Measurements from ENCODE around the gene IAH1. TPM values are rescaled to one million over a fixed set of nuclear protein-coding genes. Genes with fewer than 3 reads are reported as not detected.
A peak's percentile ranks its signal among the peaks of the same experiment; 100 is the strongest.

IAH1 gene
- total RNA-seq, 1 donor from 2014 or later = 67.8 TPM

DNA sequence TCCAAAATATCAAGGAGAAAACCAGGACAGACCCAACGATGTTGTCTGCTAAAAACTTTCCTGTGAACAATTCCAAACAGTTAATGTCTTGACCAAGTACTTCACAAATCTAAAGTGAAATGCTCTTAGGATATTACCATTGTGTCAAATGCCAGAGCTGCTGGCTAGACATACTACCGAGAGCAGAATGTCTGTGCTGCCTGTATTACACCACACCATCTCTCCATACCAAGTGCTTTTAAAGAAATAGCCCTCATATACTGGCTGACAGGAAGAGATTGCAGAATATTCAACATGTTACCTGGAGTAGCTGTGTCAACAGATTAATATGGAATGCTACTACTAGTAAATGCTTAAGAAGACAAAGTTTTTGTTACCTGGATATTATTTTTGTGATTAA lies 18.6 kb downstream of the IAH1 start:
- Mint-ChIP-seq H3K27me3 (ENCODE audit: low read depth) (no peaks in the 10 kb centered on the region), H3K27ac (ENCODE audit: unreplicated experiment) (no peak overlapping the region), H3K4me1 (ENCODE audit: low read depth) (peaks cover 22% of the 10 kb centered on the region), H3K4me3 (ENCODE audit: unreplicated experiment) (no peak overlapping the region), H3K9me3 (ENCODE audit: low read depth) (no peaks in the 10 kb centered on the region), H3K36me3 (ENCODE audit: low read depth) (peaks cover 39% of the 10 kb centered on the region)
- TF ChIP-seq, protein P1, sequence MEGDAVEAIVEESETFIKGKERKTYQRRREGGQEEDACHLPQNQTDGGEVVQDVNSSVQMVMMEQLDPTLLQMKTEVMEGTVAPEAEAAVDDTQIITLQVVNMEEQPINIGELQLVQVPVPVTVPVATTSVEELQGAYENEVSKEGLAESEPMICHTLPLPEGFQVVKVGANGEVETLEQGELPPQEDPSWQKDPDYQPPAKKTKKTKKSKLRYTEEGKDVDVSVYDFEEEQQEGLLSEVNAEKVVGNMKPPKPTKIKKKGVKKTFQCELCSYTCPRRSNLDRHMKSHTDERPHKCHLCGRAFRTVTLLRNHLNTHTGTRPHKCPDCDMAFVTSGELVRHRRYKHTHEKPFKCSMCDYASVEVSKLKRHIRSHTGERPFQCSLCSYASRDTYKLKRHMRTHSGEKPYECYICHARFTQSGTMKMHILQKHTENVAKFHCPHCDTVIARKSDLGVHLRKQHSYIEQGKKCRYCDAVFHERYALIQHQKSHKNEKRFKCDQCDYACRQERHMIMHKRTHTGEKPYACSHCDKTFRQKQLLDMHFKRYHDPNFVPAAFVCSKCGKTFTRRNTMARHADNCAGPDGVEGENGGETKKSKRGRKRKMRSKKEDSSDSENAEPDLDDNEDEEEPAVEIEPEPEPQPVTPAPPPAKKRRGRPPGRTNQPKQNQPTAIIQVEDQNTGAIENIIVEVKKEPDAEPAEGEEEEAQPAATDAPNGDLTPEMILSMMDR (IDR thresholded peaks at IDR 0.05) = no peak
- no peak for DNase-seq (ENCODE audit: low spot score)

DNA sequence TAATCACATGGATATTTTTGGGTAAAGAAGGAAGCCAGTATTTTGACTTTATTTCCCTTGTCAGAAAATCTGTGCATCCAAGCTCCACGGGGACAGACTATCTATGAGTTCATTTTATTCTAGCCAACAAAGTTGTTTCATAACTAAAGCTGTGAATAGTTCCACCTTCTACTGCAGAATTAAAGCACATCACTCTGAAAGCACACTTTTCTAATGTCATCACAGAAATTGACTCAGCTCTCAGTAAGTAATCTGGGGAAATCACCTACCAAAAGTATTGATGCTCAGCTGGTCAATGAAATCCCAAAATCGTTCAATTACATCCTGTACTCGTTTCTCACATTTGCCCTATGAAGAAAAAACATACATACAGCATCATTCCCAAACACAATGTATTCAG lies 19.1 kb downstream of the IAH1 start:
- no peak for DNase-seq (ENCODE audit: low spot score)
- Mint-ChIP-seq H3K27me3 (ENCODE audit: low read depth) (no peaks in the 10 kb centered on the region), H3K4me3 (ENCODE audit: unreplicated experiment) (no peak overlapping the region), H3K4me1 (ENCODE audit: low read depth) (peaks cover 22% of the 10 kb centered on the region), H3K9me3 (ENCODE audit: low read depth) (no peaks in the 10 kb centered on the region), H3K36me3 (ENCODE audit: low read depth) (peaks cover 37% of the 10 kb centered on the region), H3K27ac (ENCODE audit: unreplicated experiment) (no peak overlapping the region)
- TF ChIP-seq, protein P1 (IDR thresholded peaks at IDR 0.05) = no peak

DNA sequence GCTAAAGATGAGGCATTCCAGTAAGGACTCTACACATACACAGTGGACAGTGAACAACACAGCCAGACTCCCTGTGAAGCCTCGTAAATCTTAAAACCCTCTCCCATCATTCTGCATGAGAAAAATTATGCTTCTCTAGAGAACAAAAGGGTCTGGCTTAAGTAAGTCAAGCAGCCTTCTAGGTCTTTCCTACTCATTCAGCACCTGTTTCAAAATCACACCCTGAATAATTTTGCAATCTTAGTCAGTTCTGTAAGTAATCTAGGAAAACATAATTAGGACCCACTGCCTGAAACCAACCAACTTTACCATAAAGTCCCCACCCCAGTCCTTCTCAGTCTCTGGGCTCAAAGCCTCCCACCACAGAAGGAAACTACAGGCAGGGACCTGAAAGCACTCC lies 19.7 kb downstream of the IAH1 start:
- Mint-ChIP-seq H3K27ac (ENCODE audit: unreplicated experiment) (no peak overlapping the region), H3K4me3 (ENCODE audit: unreplicated experiment) (no peak overlapping the region), H3K9me3 (ENCODE audit: low read depth) (no peaks in the 10 kb centered on the region), H3K4me1 (ENCODE audit: low read depth) (peaks cover 22% of the 10 kb centered on the region), H3K27me3 (ENCODE audit: low read depth) (no peaks in the 10 kb centered on the region), H3K36me3 (ENCODE audit: low read depth) (peaks cover 33% of the 10 kb centered on the region)
- DNase-seq (ENCODE audit: low spot score) = no peak
- TF ChIP-seq, protein P1 (IDR thresholded peaks at IDR 0.05) = no peak

DNA sequence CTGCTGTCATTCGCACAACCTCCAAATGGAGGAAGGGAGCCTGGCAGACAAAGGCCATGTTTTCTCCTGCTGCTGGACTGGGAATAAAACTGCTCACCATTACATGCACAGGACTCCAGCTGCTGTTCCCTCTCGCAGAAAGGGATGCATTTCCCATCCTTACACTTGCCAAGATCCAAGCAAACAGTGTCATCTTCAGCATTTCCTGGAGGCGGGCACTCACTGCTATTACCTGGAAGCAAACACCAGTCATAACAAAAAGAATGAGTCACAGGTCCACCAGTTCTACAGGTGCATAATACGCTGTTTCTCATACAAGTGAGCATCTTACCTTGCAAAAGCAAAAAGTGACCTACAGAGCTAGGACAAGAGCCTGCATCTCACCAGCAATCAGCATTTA lies 22.7 kb downstream of the IAH1 start:
- DNase-seq (ENCODE audit: low spot score) = no peak
- TF ChIP-seq, protein P1 (IDR thresholded peaks at IDR 0.05) = no peak
- Mint-ChIP-seq H3K36me3 (ENCODE audit: low read depth) (peaks cover 33% of the 10 kb centered on the region), H3K4me1 (ENCODE audit: low read depth) (peaks cover 22% of the 10 kb centered on the region), H3K27me3 (ENCODE audit: low read depth) (no peaks in the 10 kb centered on the region), H3K27ac (ENCODE audit: unreplicated experiment) (no peak overlapping the region), H3K9me3 (ENCODE audit: low read depth) (no peaks in the 10 kb centered on the region), H3K4me3 (ENCODE audit: unreplicated experiment) (no peak overlapping the region)

DNA sequence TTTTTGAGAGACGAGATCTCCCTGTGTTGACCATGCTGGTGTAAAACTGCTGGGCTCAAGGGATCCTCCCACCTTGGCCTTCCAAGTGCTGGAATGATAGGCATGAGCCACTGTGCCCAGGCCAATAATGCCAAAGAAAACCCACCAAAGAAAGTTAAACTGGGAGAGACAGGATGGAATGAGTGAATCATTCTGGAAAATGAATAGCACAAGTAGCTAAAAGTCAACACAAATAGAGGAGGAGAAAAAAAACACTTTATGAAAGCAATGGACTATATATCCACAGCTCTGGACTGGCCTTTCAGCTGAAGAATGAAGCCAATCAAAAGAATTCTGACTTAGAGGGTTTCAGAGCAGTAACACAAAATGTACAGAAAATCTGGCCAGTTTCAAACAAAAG lies 23.9 kb downstream of the IAH1 start:
- Mint-ChIP-seq H3K36me3 (ENCODE audit: low read depth) (peaks cover 35% of the 10 kb centered on the region), H3K27me3 (ENCODE audit: low read depth) (no peaks in the 10 kb centered on the region), H3K9me3 (ENCODE audit: low read depth) (no peaks in the 10 kb centered on the region), H3K27ac (ENCODE audit: unreplicated experiment) (peak overlapping the region; percentile 76), H3K4me1 (ENCODE audit: low read depth) (peaks cover 22% of the 10 kb centered on the region), H3K4me3 (ENCODE audit: unreplicated experiment) (peak overlapping the region; percentile 13)
- TF ChIP-seq, protein P1 (IDR thresholded peaks at IDR 0.05) = no peak
- DNase-seq (ENCODE audit: low spot score) = no peak
